Measurements from ENCODE around the gene CCNL1.
"Not testable (repeated sequence)": the region's sequence is repeated elsewhere in the genome, so short reads cannot be mapped to it uniquely, and the experiment has no call there.

The CCNL1 gene

GRCh38 chr3:157122116-157122515, 37.8 kb downstream of the CCNL1 start:
- DNase-seq: no peak

- no peak for DNase-seq
Observed at GRCh38 chr3:157121522-157121921, 38.4 kb downstream of the CCNL1 start.

GRCh38 chr3:157120071-157120892, 39.7 kb downstream of the CCNL1 start:
- DNase-seq: no peak

GRCh38 chr3:157119369-157119951, 40.5 kb downstream of the CCNL1 start:
- no peak for DNase-seq

- no peak for DNase-seq
Observed at GRCh38 chr3:157117875-157118654, 41.9 kb downstream of the CCNL1 start.

GRCh38 chr3:157117206-157117605, 42.7 kb downstream of the CCNL1 start:
- DNase-seq: no peak

GRCh38 chr3:157116017-157116416, 43.9 kb downstream of the CCNL1 start:
- DNase-seq: no peak

GRCh38 chr3:157115069-157116006, 44.6 kb downstream of the CCNL1 start:
- DNase-seq: no peak

GRCh38 chr3:157113832-157114505, 46.0 kb downstream of the CCNL1 start:
- DNase-seq: no peak

- DNase-seq: no peak
Observed at GRCh38 chr3:157112536-157112935, 47.4 kb downstream of the CCNL1 start.

- no peak for DNase-seq
Observed at GRCh38 chr3:157111518-157111917, 48.4 kb downstream of the CCNL1 start.

- no peak for DNase-seq
Observed at GRCh38 chr3:157110761-157111278, 49.1 kb downstream of the CCNL1 start.

- DNase-seq: no peak
Observed at GRCh38 chr3:157109267-157110141, 50.4 kb downstream of the CCNL1 start.

GRCh38 chr3:157107644-157108133, 52.3 kb downstream of the CCNL1 start:
- no peak for DNase-seq

- no peak for DNase-seq
Observed at GRCh38 chr3:157107037-157107436, 52.9 kb downstream of the CCNL1 start.

- no peak for DNase-seq
Observed at GRCh38 chr3:157104928-157105652, 54.9 kb downstream of the CCNL1 start.

GRCh38 chr3:157104521-157104920, 55.4 kb downstream of the CCNL1 start:
- DNase-seq: no peak

- DNase-seq: no peak
Observed at GRCh38 chr3:157103860-157104259, 56.1 kb downstream of the CCNL1 start.

- no peak for DNase-seq
Observed at GRCh38 chr3:157103280-157103679, 56.7 kb downstream of the CCNL1 start.

- DNase-seq: not testable (repeated sequence)
Observed at GRCh38 chr3:157102595-157102994, 57.4 kb downstream of the CCNL1 start.

All from stimulated activated CD4-positive, alpha-beta T cell treated with anti-CD3 and anti-CD28 coated beads, Interleukin-4, amount 100 ng/mL, for 1 hour (primary cell).